ENCODE measurements around the gene RCBTB2.

- TF ChIP-seq CTCF (IDR thresholded peaks at IDR 0.05; ENCODE audit: low read depth, low read length, poor library complexity, severe bottlenecking) = no peak
- TF ChIP-seq EZH2phosphoT487 (IDR thresholded peaks at IDR 0.05; ENCODE audit: borderline replicate concordance, low read length) = no peak
Measured at GRCh38 chr13:48518083-48518482, 14.8 kb downstream of the RCBTB2 start.

All from DOHH2 (cell line).